ENCODE data around the gene ABHD12B.
"Not testable (repeated sequence)": the region's sequence is repeated elsewhere in the genome, so short reads cannot be mapped to it uniquely, and the experiment has no call there.

The ABHD12B gene

DNA sequence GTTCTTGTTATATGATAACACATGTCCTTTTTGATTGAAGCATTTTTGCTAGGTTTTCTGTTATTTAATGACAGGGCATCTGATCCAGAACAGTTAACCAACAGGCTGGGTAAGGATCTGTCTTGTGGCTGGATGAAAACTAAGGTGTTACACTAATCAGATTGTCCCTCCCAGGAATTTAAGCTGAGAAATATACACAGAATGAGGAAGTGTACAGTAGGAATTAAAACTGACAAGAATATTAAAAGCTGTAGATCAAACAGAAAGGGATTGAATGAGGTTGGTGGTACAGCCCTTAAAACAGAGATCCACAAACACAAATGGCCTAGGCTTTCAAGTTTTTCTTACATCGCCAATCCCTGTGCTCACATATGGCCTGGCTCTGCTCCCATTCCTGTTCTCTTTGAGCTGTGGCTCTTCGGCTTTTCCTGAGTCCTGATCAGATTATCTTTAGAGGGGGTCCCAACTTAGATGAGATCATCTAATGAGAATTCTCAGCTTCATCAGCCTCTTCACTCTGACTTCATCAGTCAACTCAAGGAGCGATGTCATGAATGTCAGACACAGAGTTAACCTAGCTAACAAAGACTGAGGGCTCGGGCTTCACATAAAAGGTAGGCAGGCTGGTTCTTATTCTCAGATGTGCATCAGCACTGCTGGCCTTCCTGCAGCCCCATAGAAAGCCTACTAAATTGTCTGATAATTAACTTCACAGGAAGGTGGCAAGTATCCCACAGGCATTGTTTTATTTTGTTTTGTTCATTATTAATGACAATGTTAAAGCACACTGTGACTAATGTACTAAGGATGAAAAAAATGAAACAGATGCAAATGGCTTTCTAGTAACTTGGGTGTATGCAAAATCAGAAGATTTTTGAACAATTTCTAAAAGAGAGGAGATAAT, 61.0 kb downstream of the ABHD12B start:
- no peak for DNase-seq (ENCODE audit: extremely low read depth in 1 of 2, low read depth in 1 of 2)

DNA sequence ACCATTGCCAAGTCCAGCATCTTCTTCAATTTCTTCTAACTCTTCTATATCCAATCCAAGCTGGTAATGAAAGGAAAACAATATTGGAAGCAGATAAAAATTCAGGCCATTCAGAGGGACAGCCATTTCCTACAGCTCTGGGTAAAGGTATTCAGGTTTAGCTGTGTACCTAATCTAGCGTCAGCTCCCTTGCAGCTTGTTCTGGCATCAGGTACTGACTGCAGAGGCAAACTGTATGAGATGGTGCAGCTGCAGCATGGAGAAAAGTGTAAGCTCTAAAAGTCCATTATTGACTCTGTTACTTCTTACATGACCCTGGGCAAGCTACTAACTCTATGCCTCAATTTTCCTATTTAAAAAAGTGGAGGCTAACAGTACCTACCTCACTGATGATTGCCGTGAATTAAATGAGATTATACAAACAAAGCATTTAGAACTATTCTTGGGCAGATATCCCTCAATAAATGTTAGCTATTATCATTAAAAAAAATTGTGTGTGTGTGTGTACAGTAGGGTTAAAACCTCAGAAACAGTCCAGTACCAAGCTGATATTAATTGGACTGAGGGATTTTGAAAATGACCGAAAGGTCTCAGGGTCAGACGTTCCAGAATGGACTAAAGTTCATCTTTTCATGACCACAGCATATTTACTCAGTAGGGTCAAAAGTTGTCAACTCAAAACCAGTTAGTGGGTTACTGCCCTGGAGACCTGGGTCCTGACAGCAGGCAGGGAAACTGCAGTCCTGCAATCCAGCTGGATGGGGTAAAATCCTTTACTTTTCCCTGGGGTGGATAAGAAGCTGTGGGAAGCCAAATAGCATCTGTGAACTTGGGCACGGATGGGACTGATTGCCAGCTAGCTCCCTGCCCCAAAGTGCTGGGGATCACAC, 63.5 kb downstream of the ABHD12B start:
- no peak for DNase-seq (ENCODE audit: extremely low read depth in 1 of 2, low read depth in 1 of 2)

DNA sequence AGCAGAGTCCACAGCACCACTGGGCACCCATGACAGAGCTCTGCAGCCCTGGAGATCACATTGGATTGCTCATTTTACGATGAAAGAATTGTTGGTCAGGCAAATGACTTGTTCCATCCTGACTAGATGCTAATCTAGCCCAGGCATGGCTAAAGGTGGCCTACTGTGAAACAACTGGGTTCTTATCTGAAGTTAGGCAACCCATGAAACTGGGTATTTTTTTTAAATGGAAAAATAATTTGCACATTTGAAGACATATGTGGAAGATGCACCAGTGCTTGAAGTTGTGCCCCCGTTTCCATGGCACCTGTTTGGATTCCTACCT, 64.1 kb downstream of the ABHD12B start:
- no peak for DNase-seq (ENCODE audit: extremely low read depth in 1 of 2, low read depth in 1 of 2)

DNA sequence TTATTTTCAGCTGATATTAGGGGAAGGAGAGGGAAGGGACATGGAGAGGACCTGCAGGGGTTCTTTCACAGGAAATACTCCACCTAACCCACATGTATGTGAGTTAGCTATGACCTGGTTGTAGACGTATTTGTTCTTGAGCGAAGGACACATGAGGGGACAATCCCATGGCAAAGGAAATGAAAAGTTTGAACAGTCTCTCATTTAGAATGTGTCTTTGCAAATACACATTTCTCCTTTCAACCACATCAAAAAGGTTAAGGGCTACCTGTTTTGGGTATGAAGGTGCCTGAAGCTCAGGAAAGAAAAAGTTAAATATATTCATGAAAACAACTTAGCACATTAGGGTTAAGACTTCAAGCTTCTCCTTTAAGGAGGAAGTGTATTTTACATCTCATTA, 65.0 kb downstream of the ABHD12B start:
- no peak for DNase-seq (ENCODE audit: extremely low read depth in 1 of 2, low read depth in 1 of 2)

DNA sequence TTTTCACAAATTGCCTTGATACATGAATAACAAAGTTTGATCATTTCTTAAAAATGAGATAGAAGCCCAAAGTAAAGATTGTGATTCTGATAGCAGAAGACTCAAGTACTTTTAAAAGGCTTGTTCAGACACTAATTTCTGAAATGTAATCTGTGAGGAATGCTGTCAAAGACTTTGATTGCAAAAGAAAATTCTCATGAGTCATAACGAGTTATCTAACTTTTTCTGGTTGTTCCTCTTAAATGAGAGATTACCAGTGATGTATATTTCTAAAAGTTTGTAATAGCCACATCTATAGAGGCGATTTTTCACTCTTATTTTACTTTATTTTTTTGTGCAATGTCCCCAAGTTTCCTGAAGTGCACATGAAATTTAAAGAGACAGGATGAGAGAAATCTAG, 65.5 kb downstream of the ABHD12B start:
- no peak for DNase-seq (ENCODE audit: extremely low read depth in 1 of 2, low read depth in 1 of 2)

DNA sequence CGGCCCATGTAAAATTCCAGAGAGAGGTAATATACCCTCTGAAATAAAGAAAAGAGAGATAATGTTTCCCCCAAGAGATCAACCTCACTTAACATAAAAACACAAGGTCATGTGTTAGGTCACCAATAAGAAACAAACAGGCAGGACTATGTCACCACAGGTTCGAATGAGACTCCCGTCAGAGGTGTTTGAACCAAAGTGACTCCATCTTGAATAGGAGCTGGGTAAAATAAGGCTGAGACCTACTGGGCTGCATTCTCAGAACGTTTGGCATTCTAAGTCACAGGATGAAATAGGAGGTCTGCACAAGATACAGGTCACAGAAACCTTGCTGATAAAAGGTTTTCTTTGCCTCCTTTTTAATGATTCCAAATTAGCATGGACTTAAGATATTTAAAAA, 65.9 kb downstream of the ABHD12B start:
- no peak for DNase-seq (ENCODE audit: extremely low read depth in 1 of 2, low read depth in 1 of 2)

DNA sequence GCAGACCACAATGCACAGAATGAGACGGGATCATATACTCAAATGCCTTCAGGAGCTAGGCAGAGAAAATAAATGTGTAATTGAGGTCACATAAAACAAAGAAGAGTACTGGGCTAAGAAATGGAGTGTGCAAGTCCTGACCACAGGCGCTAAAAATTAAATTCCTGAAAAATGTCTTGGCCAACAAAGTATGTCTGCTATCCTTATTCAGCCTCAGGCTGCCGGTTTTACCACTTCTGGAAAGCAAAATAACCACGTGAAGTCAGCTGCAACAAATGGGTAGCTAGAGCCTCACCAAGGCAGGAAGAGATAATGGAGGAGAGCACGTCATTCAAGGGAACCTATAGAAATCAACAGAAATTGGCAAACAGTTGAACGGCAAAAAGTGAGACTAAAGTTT, 69.3 kb downstream of the ABHD12B start:
- no peak for DNase-seq (ENCODE audit: extremely low read depth in 1 of 2, low read depth in 1 of 2)

DNA sequence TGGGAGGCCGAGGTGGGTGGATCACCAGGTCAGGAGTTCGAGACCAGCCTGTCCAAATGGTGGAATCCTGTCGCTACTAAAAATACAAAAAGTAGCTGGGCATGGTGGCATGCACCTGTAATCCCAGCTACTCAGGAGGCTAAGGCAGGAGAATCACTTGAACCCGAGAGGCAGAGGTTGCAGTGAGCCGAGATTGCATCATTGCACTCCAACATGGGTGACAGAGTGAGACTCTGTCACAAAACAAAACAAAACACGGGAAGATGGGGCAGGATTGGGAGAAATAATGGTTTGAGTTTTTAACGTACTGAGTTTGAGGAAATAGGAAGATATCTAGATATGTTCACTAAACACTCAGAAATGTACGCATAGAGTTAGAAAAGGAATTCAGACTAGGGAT, 69.8 kb downstream of the ABHD12B start:
- not testable (repeated sequence) for DNase-seq (ENCODE audit: extremely low read depth in 1 of 2, low read depth in 1 of 2)

DNA sequence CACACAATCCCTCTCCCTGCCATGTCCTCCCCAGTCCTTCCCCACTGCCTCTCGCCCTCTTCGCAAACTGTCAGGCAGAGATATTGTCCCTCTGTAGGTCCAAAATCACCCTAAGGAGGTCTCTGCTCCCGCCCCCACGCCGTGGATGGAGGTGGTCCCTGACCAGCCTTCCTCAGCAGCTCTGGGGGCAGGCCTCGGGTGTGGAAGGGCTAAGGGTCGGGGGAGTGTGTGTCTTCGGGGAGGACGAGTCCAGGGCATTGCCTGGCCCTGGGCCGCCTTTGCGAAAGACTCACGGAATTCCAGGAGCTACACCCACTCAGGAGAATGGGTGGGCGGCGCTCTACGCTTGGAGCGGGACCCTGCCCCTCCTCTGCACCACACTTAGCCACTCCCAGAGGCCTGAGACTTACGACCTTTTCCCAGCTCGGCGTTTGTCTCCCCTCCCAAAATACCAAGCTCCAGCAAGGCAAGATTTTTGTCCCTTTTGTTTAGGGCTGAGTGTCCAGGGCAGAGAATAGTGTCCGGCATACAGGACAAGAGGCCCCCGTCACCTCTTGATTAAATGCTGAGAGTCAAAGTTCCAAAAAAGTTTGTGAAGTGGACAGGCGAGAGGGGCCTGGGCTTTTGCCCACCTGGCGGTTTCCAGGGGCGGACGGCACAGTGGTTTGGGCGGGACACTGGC, 71.5 kb downstream of the ABHD12B start:
- DNase-seq (ENCODE audit: extremely low read depth in 1 of 2, low read depth in 1 of 2) = no peak

DNA sequence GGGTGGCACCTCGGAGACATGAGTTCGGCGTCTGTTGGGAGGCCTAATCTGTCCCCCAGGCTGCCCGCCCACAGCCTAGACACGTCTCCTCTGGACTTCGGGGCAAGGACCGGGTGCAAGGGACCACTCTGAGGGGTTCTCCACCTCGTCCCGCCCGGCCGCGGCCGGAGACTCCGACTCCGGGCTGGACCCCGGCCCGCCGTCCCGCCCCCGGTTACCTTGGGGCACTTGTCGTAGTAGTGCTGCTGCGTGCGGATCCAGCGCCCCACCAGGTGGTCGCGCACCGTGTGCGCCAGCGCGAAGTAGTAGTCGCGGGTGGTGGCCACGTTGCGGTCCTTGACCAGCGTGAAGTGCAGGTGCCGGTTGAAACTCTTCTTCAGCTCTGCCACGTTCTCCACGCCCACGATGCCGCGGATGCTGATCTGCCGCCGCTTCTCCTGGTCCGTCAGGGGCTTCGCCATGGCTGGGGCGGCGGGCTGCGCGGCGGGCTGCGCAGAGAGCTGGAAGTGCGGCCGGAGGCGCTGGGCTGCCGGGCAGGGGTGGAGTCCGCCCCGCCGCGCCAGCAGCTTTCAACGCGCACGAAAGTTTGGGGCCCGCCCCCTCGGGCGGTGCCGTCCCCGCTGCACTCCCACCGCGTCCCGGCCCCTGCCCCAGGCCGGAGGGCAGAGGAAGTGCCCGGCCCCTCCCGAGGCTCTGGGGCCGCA, 72.2 kb downstream of the ABHD12B start, which contains the start of gene PYGL:
Gene PYGL (minus strand): TSS at position 541 of the 704 bp plus-strand sequence. CDS start 80 bp downstream, at position 461.
- DNase-seq (ENCODE audit: extremely low read depth in 1 of 2, low read depth in 1 of 2) = no peak

DNA sequence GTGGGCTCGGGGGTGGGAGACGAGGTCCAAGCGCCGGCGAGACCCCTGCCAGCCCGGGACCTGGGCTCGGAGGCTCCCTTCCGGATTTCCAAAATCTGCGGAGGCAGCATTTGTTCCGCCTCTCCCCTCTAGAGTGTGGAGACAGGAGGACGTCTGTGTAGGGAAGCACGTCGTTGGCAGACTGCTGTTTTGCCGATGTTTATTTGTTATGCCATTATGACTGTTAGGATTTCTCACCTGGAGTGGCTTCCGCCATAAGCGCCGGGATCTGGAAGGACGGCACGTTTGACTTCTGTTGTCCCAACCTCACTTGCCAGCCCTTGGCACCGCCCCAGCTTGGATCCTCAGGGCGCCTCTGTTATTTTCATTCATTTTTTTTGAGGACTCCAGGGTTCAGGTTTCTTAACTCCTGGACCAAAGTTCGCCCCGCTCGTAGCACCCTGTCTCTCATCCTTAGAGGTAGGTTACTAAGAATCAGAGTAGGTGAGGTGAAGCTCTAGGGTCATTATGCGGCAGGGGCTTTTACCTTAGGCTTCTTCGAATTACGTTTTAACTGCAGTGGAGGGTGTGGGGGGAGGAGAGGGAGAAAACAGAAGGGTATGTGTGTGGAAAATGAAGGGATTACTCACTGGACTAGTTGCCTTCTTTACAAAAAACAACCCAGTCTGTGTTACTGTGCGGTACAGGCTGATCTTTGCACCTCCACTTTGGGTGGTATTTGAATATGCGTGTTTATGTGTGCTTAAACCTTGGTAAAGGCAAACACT, 73.0 kb downstream of the ABHD12B start:
- DNase-seq (ENCODE audit: extremely low read depth in 1 of 2, low read depth in 1 of 2) = no peak

DNA sequence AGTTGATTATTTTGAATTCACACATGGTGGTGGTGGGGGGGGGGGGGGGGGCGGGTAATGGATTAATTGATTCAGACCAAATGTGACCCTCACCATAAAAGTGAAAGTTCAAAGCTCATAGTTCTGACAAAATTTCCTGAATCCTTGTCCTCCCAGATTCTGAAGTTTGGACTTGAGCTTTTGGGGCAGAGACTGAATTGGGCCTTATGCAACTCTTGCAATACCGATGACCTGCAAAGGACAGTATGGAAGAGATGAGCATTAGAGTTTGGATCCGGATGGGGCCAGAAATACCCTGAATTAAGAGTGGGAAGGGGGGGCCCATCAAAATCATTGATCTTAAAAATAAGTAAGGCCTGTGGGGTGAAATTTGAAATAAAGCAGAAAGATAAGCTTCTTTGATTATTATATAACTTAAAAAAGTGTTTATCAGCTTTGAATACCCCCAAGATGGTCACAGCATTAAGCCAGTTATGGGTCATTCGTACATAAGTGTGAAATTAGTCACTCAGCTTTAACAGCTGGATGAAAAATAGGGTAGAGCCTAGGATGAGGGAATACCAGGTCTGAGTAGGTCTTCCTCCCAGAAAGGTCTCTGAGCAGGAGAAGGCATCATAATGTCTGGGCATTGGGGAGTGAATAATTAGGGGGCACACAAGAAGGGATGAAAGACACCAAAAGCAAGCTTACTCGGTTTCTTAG, 74.5 kb downstream of the ABHD12B start:
- DNase-seq (ENCODE audit: extremely low read depth in 1 of 2, low read depth in 1 of 2) = no peak

DNA sequence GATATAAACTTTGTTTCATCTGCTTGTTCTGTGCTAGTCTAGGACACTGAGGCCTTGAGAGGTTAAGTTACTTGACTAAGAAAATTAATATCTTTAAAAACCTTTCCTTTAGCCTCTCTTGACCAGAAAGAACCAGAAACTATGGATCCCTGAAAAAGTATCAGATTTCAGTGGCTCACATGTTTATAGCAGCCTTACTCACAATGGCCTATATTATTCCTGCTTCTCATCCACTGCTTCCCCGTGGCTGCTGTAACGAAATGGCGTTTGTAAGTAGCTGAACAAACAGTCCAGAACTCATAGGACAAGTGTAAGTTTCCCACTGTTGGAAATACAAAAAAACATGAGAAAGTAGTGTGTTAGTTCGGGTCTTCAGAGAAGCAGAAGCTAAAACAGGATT, 75.6 kb downstream of the ABHD12B start:
- no peak for DNase-seq (ENCODE audit: extremely low read depth in 1 of 2, low read depth in 1 of 2)

DNA sequence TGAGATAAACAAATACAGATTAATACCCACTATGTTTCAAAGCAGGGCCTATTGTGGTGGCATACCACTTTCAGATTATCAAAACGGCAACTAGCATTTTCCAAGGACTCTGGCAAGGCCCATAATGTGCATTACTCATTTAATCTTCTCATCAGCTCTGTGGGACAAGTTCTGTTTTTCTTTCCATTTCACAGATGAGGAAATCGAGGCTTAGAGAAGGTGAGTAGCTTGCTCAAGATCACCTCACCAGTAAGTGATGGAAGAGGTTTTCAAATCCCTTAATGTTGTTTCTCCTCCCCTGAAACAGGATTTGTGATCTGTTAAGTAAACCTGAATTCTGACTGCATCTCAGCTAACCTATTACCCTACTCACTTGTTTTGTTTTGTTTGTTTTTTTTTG, 76.4 kb downstream of the ABHD12B start:
- no peak for DNase-seq (ENCODE audit: extremely low read depth in 1 of 2, low read depth in 1 of 2)

DNA sequence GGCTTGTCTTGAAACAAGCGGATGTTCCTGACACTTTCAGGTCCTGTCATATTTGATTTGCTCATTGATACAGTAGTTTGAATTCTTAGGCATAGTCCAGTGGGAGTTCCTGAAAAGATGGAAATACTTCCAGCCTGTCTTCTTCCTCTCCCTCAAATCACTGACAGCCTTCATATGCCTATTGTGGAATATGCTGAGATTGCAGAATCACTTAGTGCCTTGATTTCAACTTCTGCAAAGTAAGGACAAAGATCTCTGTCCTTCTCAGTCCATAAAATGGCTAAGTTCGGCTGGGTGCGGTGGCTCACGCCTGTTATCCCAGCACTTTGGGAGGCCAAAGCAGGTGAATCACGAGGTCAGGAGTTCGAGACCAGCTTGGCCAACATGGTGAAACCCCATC, 79.2 kb downstream of the ABHD12B start:
- DNase-seq (ENCODE audit: extremely low read depth in 1 of 2, low read depth in 1 of 2) = no peak

DNA sequence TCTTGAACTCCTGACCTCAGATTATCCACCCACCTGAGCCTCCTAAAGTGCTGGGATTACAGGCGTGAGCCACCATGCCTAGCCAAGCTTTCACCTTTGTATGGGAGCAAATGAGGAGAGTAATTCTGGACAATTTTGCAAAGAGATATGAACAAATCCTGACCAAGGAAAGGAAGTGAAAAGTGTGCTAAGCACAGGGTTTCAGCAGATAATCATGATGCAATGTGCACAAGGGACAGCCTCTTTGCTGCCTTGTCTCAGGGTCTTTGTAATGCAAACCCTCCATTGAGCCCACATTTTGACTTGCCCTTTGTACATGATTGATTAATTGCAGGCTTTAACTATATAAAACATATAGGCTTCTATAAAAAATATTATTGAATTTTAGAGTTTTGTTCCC, 81.6 kb downstream of the ABHD12B start:
- DNase-seq (ENCODE audit: extremely low read depth in 1 of 2, low read depth in 1 of 2) = no peak

Measured in activated CD8-positive, alpha-beta memory T cell treated with anti-CD3 and anti-CD28 coated beads for 1 hour (primary cell).